Fibroblast of upper back skin (primary cell): ENCODE measurements around the gene IFNA5.

Experiments used
- DNase-seq: peaks from one replicate; pipeline ENCODE4 v3.0.0-alpha.2; 2013

Gene IFNA5

DNA sequence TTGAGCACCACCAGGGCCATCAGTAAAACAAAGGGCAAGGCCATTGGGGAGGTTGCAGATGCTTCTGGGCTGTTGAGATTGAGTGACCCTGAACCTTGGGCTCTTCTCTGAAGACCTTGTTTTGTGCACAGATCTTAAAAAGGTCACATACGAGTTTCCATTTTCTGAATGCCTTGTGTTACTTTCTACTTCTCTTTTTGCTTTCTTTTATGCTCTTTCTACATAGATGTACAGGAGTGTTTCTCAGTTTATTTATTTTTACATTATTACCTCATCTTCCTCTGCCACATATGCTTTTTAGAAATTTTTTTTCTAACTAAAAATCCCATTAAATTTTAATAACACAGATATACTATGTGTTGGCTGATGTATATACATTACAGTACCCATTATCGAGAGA lies at the start of gene IFNA5:
Gene IFNA5, minus strand, starts transcription at position 101 of the 400 bp plus-strand sequence. Its CDS starts 57 bp downstream, at position 44.
- no peak for DNase-seq

DNA sequence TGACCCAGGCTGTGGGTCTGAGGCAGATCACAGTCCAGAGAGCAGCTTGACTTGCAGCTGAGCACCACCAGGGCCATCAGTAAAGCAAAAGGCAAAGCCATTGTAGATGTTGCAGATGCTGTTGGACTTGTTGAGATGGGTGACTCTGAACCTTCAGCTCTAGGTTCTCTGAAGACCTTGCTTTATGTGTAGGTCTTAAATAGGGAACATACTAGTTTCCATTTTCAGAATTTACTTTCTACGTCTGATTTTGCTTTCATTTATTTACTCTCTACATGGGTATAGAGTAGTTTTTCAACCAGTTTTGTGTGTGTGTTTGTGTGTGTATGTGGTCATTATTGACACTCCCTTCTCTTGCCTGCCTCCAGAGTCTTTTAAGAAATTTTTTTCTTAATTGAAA lies 45.7 kb upstream of the IFNA5 start, which contains the start of gene IFNA6:
Gene IFNA6, minus strand, starts transcription at position 101 of the 400 bp plus-strand sequence. Its CDS starts 0 bp downstream, at position 101.
- DNase-seq, result no peak

DNA sequence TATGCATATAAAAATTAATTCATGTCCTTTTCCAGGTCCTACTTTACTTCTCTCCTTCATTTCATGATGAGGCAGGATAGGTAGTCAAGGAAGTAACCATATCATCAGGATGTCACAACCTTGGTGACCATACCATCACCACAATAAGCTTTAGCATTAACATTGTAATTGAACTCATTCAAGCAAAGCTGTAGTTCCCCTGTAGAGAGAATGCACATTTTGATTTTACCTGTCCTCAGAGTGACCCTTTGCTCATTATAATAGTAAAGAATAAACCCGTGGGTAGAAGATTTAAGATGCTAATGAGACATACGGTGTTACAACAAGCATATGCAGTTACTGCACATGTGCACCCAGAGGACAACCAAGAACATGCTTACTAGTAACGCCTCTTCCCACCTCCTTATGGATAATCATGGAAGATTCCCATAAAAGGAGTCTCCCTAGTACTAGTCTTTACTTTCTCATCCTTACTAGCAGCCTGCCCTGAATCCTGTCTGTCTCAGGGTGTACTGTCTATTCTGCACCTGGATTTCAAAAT lies 43.4 kb upstream of the IFNA5 start:
- DNase-seq, result no peak

DNA sequence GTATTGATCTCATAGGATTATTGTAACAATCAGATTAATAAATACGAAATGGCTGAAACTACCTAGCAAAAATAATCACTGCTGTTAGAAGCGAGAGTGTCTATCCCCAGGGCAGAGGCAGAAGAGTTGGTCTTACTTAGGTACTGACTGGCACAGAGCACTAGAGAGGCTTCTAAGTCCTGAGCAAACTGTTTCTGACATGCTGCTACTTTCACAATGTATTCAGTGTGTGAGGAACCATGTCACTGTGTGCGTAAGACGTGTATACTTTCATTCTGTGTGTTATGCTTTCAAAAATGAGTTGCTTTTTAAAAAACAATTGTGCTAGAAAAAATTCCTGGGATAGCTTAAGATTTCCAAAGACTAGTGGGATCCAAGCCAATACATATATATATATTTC lies 35.6 kb upstream of the IFNA5 start:
- DNase-seq, result no peak

DNA sequence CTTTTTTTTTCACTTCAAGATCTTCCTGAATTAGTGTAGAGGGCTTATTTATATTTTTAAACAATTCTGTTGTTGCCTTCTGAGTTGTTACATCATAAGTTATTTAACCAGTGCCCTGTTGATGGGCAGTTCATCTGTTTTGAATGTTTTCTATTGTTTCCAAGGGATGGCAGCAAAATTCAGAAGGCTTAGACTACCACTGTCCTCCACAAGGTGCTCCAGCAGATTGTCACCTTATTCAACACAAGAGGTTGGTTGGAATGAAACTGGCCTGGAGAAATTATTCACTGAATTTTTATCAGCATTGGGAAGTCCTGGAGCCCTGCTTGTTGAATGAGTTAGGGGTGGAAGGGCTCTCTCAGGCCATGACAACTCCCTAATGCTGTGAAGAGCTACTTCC lies 31.3 kb upstream of the IFNA5 start:
- no peak for DNase-seq

DNA sequence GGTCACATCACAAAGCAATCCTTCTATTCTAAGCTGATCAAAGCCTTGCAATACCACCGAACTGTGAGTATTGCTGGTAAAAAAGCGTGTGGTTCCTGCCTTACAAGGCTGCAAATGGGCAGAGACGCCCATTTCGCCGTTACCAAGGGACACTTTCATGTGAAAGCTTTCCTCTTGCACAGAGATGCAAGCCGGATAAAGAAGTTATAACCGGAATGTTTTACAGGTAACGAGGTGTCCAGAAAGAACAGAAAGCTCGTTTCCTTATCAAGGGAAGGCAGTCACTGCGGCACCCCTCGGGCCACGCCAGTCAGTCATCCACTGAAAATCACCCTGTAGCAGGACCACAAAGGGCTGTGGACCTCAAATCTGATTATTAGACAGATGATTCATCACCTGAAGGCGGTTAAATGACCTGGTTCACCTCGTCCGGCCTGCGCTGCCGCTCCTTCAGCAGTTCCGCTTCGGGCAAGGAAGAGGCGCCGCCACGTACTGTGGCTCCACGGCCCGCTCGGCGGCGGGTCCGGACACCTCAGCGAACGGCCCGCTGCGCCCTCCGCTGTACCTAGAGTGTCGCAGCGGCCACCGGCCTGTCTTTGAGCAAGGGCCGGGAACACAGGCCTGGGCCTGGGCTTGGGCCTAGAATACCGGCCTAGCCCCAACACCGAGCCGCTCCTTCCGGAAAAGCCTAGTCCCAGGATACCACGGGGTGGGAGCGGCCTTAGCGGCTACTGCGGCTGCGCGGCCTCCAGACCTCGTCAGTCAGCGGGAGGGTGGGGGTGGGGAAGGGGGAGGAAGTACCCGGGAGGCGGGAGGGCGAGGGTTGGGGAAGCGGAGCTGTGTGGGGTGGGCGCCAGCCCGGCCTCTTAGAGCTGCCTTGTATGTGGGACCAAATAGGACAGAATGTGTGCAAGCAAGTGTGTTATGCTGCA lies 29.9 kb upstream of the IFNA5 start, which contains the start of gene KLHL9:
Gene KLHL9, minus strand, starts transcription at position 704 of the 932 bp plus-strand sequence. Its CDS starts 545 bp downstream, at position 159.
- peak; percentile 93 for DNase-seq

DNA sequence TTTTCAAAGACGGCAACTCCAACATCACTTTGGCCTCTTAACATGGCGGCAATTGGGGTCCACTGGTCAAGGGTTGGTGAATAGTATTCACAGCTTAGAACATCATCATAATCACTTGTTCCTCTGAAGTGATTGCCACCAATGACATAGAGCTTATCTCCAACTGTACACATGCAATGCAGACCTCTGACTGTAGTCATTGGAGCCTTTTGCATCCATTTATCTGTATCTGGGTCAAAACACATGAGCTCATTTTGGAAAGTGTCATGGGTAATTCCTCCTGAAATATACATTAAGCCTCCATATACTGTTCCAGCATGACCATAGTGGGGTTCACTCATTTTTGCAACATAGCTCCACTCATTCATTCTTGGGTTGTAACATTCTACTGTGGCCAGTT lies 28.1 kb upstream of the IFNA5 start:
- DNase-seq, result no peak

DNA sequence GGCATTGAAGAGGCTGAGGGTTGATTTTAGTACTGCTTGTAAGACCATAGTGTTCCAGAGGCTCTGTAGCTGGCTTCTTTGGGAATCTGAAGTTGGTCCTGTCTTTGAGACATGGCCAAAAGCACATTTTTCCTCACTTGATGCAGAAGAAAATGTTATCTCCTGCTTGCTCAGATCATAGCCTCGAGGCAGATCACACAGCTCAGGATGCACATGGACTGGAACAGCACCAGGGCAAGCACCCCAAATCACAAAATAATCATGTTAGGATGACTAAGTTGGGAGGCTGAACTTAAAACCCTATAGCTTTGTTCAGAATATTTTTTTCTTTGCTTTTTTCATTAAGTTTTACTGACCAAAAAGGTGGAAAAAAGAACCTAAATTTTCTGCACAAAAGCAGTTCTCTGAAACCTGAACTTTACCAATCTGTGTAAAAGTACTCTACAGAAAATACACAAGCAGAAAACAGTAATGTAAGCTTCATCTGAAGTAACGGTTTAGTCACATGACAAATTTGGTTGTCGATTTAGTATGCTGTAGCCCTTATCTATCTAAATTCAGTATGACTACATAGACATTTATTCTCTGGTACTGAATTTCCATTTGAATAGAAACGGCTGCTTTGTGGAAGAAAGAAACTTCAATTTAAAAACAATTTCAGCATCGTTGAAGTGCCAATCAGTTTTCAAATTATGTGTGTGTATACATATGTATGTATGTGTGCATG lies 26.7 kb upstream of the IFNA5 start:
- DNase-seq, result no peak

DNA sequence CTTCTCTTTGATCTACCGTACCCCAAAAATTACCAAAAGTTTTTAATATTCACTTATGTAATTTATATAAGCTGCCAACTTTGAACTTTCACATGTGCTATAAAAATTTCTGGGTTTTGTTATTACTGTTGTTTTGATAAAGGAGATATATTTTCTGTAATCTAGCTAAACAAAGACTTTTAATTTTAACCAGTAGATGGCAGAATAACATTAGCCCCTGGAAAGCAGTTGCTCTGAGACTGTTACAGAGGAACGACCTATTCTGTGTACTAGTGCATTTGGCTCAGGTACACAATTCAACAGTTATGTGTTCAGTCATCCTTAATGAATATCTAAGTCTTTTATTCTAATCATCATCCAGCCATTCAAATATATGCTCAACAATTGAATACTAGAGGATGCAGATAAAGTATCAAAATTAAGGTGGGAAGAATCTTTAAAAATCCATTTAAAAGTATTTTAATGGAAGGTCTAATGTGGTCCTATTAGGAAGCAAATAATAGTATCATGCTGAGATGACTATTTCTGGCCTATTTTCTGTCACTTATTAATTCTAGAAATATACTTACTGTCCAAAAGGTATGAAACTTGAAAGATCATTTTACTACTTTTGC lies 21.5 kb upstream of the IFNA5 start:
- peak; percentile 41 for DNase-seq

DNA sequence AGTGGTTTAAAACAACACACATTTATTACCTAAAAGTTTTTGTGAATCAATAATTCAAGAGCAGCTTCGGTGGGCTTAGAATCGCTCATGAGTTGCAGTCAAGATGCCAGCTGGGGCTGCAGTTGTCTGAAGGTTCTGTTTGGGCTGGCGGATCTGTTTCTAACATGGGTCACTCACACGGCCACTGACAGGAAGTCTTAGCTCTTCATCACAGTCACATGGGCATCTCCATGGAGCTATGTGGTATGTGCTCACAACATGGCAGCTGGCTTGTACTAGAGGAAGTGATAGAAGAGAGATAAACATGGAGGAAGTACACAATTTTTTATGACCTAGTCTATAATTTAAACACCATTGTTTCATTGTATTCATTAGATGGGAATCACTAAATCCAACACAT lies 18.9 kb upstream of the IFNA5 start:
- DNase-seq, result no peak

DNA sequence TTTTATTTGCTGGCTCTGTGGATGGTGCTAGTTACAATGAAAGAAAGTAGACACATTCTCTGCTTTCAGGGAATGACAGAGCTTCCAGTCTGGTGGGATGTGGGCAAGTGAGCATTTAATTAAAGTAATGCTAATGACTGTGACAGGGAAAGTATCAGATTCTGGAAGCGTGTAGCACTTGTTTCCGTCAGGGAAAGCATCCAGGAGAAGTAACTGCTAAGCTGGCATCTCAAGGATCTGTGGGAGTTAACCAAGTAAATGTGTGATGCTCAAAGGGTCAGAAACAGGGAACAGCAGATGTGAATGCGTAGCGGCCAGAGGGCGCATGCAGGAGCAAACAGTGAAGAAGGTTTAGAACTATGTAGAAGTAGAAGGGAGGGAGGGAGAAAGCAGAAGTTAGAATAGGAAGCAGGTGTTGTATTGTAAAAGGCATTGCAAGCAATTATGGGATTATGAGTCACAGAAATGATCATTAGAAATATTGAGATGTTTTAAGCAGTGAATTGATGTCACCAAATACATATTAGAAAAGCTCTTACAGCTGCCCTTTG lies 17.9 kb upstream of the IFNA5 start:
- no peak for DNase-seq

DNA sequence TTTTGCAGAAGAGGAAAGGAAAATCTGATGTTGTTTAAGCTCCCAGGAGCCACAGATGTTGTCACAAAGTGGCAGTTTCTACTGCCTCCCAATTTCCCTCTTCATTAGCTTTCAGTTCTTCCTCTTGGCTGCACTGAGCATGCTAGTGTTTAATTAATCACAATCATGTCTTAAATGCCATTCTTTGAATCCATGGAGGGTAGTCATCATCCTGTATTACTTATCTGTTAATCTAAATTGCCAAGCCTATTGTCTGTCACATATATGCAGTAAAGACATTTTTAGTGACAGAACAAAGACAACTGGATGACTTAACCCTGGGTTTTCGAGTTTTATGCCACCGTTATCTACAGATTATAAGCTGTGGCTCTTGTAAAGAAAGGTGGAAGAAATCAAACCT lies 15.4 kb upstream of the IFNA5 start:
- DNase-seq, result no peak

DNA sequence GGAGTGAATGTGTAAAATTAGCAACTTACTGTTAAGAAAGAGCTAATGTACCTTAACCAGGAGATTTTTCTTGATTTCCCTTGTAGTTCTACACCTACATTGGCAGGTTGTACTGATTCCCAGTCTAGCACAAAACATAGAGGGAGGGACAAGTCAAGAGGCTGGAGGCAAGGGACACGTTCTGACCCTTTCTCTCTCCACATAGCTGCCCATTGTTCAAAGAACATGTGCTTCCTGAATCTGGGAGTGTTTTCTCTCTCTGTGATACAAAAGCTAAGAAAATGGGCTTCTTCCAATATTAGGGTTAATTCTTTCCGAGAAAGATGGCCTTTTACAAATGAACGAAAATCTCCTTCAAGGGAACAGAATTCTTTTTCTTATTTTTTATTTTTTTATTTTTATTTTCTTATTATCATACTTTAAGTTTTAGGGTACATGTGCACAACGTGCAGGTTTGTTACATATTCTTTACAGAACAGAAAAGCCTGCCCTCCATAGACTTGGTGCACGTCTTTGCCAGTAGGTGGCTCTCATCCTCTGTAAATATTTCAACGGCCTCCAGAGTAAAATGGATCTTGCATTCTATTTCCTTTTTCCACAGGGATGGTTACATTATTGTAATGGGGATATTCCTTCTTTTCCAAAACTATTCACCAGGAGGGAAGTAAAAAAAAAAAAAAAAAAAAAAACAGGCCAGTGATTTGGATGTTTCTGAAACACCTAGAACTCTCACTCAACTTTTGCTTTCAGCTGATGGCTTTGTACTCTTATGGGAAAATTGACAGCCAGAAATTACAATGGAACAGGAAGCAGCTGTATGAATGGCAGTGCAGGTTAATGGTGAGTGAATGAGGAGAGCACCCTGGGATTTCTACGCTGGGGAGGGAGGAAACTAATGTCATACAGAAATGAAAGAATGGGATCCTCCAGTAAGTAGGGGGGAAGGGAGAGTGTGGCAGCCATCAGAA lies 13.1 kb upstream of the IFNA5 start:
- DNase-seq, result peak; percentile 51

DNA sequence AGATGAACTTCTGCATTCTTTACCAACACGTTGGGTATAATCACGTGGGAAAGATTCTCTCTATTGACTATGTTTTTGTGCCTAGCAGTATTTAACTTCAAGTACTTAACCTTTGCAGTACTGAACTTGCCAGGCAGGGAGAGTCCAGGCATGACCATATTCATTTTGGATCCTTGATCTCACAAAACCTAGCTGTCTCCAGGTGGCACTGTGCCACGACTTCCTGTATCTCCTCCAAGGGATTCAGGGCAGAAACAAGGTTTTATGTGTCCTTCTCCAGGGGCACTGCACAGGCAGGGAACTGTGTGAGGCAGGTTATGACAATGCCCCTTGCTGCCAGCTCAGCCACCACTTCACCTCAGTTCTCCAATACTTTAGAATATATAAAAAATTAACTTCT lies 11.7 kb upstream of the IFNA5 start:
- DNase-seq, result no peak

DNA sequence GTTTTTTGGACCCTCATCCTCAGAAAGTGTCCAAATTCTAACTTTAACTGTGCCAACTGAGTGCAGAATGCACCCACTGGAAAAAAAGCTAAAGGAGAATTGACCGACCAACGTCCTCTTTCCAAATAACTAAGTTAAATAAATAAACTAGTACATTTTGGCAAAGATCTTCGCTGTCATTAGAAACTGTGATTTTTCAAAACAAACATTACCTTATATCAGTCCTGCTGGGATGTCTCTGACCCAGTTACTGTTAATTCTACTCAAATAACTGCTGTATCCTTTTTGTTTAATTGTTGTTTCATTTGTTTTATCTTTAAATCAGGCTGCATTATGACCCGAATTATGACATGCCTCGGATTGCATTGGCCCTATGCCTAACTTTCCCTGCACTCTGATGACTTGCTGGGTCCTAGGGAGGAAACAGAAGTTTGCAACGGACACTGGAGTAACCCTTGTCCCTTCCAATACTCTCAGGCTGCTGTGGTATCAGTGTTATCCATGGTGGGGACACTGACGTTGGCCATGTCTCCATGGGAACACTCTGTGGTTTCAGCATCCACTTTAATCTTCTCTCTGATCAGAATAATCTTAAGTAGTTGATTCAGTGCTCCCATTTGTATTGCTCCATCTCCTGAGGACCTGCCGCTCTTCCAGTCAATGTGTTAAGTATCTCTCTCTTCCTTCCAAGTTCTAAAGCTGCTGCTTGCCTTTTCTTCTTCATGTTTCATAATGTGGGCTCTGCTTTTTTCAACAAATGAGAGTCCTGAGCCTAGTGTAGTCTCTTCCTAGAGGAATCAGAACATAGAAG lies 11.1 kb upstream of the IFNA5 start:
- DNase-seq, result no peak

DNA sequence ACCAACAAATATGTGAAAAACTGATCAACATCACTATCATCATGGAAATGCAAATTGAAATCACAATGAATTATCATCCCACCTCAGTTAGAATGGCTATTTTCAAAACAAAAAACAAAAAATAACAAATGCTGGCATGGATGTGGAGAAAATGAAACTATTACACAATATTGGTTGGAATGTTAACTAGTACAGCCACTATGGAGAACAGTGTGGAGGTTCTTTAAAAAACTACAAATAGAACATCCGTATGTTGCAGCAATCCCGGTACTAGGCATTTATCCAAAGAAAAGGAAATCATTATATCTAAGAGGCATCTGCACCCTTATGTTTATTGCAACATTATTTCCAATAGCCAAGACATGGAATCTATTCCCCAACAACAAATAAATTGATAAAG lies 9.0 kb upstream of the IFNA5 start:
- no peak for DNase-seq

DNA sequence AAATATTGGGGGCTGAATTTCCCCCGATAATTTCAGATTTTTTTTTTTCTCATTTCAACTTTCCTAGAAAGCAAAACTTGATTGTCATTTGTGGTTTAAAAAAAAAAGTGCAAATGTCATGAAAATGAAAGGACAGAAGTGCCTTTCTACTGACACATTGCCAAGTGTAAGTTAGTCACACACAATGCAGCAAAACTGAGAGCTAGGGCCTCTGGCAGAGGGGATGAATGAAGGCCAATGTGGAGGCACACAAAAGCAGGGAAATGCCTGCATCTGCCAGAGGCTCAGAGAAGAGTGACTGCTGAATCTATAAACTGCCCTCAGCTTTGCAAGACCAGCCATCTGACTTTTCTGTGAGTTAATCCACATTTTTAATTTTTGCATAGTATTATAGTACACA lies 6.8 kb upstream of the IFNA5 start:
- DNase-seq, result no peak

DNA sequence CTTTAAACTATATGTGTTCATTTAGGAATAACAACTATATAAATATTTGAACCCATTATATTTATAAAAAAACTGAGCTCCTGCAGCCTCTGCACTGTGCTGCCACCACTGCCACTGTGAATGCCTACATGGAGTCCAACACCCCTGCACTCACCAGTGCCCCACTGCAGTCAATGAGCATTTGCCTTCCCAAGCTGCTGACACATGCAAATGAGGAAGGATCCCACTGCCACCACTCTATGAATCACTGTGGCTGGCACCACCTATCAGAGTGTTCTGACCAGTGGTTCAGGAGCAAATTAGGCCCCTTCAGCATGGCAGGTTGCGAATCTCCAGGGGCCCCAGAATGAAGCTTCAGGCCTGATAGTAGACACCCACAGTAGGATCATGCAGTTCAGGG lies 9.1 kb downstream of the IFNA5 start:
- DNase-seq, result no peak

DNA sequence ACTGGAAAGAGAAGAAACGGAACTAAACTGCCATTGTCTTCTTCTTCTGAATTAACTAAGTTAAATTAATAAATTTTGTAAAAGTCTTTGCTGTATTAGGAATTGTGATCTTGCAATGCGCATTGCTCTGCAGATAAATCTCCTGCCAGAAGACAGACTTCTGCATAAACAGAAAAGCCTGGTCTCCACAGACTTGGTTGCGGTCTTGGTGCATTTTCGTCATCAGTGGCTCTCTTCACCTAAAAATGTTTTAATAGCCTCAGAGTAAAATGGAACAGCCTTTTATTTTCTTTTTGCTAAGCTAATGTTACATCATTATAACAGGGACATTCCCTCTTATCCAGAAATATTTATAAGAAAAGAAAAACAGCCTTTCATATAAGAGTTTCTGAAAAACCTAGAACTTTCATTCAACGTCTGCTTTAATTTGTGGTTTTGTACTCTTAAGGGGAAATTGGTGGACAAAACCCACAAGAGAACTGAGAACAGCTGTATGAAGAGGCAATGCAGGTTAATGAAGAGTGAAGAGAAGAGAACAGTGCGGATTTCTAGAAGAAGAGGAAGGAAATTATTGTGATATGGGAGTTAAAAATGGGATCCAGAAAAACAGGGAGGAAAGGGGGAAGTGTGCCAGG lies 10.1 kb downstream of the IFNA5 start:
- DNase-seq, result no peak

DNA sequence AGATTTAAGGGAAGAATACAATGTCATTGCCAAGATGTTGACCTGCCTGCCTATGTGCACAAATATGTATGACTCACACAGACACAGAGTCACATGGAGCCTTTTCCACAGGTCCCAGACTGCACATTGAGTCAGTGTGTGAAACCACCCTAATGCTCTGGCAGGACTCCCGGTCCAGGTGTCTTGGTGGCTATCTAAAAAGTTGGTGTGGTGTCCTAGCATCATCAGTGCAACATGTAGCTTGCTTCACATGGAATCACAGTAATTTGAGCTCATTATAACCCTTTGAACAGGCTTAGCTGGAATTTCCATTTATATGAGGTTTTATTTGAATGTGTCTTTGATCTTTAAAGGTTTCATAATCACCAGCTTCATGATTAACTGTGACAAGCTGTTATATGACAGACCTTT lies 10.7 kb downstream of the IFNA5 start:
- peak; percentile 22 for DNase-seq
